Activated CD4-positive, alpha-beta T cell treated with anti-CD3 and anti-CD28 coated beads, Interleukin-2, amount 10 ng/mL, durations not matched to agents 24 days and 14 days (primary cell): ENCODE measurements around the gene KCNH5. TPM values are rescaled to one million over a fixed set of nuclear protein-coding genes. Genes with fewer than 3 reads are reported as not detected.

Experiments used
- DNase-seq: peaks from one replicate; pipeline ENCODE4 v3.0.0; 2022
- H3K27ac Mint-ChIP-seq: one replicate; pipeline ENCODE4 v1.8.0; 2022; ENCODE audit warnings: mild to moderate bottlenecking, mixed read lengths
- H3K27me3 Mint-ChIP-seq: one replicate; pipeline ENCODE4 v1.8.0; 2022; ENCODE audit warnings: mixed read lengths
- H3K36me3 Mint-ChIP-seq: one replicate; pipeline ENCODE4 v1.8.0; 2022; ENCODE audit warnings: low read depth, mild to moderate bottlenecking, mixed read lengths
- H3K4me1 Mint-ChIP-seq: one replicate; pipeline ENCODE4 v1.8.0; 2021; ENCODE audit warnings: mixed read lengths
- H3K4me3 Mint-ChIP-seq: one replicate; pipeline ENCODE4 v1.8.0; 2022; ENCODE audit warnings: mild to moderate bottlenecking, moderate library complexity, mixed read lengths
- H3K9me3 Mint-ChIP-seq: one replicate; pipeline ENCODE4 v1.8.0; 2021; ENCODE audit warnings: mixed read lengths
- intact Hi-C: fragments of 100-400 bp; cut with micrococcal nuclease; formaldehyde crosslinking; loops from one replicate; pipeline ENCODE4 v1.15.1; 2023
- total RNA-seq: library from RNA; stranded (reverse); gene quantifications from 2 replicates; pipeline ENCODE4 v1.2.3, GENCODE V29; 2022

The KCNH5 gene
- total RNA-seq, 1 donor from 2014 or later, result not detected

DNA sequence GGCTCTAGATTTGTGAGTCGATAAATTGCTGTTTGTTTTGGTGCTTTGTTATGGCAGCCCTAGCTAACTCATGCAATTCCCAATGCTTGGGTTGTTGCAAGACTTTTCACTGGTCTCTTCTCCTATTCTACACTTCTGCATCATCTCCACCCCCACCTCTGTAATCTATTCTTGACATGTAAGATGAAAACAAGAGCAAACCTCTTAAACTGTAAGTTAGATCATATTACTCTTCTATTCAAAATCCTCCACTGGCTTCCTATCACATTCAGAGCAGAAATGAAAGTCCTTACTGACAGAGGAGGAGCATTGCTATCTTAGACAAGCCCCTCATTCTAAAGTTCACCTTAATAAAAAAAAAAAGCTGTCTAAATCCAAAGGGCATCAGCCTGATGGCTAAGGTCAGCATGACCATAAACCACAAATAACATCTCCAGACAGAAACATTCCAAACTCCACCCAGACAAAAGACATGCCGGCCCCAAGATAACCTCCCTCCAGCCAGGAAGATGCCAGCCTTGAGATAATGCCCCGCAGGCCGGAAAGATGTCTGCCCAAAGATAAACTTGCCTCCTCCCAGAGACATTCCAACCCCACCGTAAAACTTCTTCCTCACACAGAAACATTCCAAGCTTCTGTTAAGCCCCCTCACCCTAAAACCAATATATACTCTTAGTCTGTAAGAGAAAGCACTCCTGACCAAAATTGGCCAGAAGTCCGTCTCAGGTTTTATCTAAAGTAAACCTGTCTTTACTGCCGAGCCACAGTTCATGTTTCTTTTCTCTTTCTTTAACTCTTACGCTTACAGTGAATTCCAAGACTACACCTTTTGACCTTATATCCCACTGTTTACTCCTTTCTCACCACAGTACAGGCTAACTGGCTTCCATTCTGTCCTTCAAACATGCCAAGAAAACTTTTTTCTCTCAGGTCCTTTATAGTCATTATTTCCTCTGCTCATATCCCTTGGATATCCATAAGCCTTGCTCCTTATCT lies 308.9 kb downstream of the KCNH5 start:
- intact Hi-C loops, result no loop called here
- Mint-ChIP-seq H3K4me1 (no peaks in the 10 kb centered on the region), H3K9me3 (no peaks in the 10 kb centered on the region), H3K4me3 (no peak overlapping the region), H3K27ac (no peak overlapping the region), H3K36me3 (no peaks in the 10 kb centered on the region), H3K27me3 (no peaks in the 10 kb centered on the region)
- no peak for DNase-seq

DNA sequence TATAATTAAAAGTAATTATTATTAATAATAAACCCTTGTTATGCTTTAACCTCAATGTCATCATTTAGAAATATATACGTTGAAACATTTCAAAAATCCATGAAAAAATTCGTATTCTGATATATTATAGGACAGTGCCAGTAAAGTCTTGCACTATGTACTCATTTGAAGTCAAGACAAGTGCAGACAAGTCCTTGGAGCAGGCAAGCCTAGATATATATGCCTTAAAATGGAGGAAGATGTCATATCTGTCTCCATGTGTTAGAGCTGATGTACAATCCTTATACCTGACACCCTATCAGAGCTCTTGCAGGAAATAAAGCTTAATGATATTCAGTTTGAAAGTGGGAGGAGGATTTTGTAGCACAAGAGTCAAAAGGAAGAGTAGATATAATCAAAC lies 310.4 kb downstream of the KCNH5 start:
- Mint-ChIP-seq H3K27ac (no peak overlapping the region), H3K4me1 (no peaks in the 10 kb centered on the region), H3K4me3 (no peak overlapping the region), H3K9me3 (no peaks in the 10 kb centered on the region), H3K36me3 (no peaks in the 10 kb centered on the region), H3K27me3 (no peaks in the 10 kb centered on the region)
- intact Hi-C loops, result no loop called here
- no peak for DNase-seq

DNA sequence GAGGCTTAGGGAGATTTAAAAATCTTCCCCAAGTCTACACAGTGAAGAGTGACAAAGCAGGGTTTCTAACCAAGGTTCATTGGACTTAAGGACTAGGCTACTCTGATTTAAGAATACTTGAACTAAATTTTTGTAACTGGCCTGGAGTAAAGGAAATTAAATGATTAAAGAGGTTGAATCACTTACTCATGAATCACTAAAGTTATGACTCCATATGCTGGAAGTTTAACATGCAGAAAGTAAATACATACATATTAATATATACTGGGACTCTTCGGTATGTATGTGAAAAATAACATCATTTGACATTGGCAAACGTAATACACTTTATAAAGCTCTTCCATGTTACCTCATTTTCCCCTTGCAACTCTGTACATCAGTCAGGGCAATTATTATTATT lies 322.9 kb downstream of the KCNH5 start:
- H3K27me3 Mint-ChIP-seq, result no peaks in the 10 kb centered on the region
- intact Hi-C loops, result no loop called here
- no peak overlapping the region for H3K27ac Mint-ChIP-seq
- no peak overlapping the region for H3K4me3 Mint-ChIP-seq
- DNase-seq, result no peak
- H3K9me3 Mint-ChIP-seq, result peaks cover 3% of the 10 kb centered on the region
- no peaks in the 10 kb centered on the region for H3K4me1 Mint-ChIP-seq
- H3K36me3 Mint-ChIP-seq, result no peaks in the 10 kb centered on the region

DNA sequence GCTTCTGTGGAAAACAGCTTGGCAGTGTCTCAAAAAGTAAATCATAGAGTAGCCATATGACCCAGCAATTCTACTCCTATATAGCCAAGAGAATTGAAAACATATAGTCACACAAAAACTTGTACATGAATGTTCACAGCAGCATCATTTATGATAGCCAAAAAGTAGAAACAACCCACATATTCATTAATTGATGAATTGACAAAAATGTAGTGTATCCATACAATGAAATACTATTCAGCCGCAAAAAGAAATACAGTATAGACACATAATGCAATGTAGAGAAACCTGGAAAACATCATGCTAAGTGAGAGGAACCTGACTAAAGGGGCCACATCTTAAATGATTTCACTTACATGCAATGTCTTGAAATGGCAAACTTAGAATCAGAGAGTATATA lies 326.6 kb downstream of the KCNH5 start:
- Mint-ChIP-seq H3K4me3 (no peak overlapping the region), H3K4me1 (no peaks in the 10 kb centered on the region), H3K27me3 (no peaks in the 10 kb centered on the region), H3K9me3 (peaks cover 3% of the 10 kb centered on the region), H3K36me3 (no peaks in the 10 kb centered on the region), H3K27ac (no peak overlapping the region)
- DNase-seq, result no peak
- intact Hi-C loops, result no loop called here

DNA sequence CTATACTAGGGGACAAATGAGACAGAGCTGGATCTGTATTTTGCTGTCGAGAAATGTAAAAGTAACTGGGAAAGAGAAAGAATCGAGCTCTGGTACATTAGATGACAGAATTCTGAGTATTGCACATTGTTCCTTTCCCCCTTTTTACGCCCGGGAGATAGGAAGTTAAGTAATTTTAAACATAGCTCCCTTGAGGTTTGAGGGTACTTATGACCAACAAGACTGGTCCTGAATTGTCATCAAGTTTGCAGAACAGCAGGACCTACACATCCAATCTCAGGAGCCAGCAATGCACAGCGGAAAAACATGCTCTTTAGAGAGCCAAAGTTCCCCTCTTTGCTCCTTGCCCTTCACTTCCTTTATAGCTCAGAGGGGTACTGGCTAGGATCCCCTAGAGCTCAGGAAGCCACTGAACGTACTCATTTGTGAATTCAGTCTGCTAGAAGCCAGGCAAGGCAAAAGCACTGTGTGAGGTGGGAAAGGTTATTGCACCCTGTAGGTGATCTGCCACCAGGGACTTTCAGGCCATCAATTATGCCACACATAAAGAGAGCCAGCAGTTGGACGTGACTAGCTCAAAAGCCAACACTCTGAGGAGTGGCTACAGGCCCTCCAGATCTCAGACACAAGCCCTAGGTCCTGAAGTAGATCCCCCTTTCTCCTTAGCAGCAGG lies 333.8 kb downstream of the KCNH5 start:
- H3K9me3 Mint-ChIP-seq, result no peaks in the 10 kb centered on the region
- no peak overlapping the region for H3K4me3 Mint-ChIP-seq
- H3K27me3 Mint-ChIP-seq, result no peaks in the 10 kb centered on the region
- intact Hi-C loops, result no loop called here
- no peaks in the 10 kb centered on the region for H3K36me3 Mint-ChIP-seq
- H3K4me1 Mint-ChIP-seq, result no peaks in the 10 kb centered on the region
- no peak overlapping the region for H3K27ac Mint-ChIP-seq
- no peak for DNase-seq

DNA sequence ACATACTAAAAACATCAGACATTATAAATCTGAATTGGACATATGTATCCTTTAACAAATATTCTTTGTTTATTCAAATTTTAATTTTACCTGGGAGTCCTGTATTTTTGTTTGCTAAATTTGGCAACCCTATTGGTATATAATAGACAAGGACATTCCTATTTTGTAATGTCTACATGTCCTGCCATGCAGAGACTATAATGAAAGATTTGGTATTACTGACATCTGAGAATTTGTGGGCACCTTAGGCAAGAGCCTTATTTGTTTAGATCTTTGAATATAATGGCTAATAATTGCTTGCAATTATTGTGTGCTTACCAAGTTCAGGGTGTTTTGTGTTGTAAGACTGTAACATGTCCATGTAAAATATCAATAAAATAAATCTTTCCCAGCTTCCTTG lies 334.4 kb downstream of the KCNH5 start:
- H3K9me3 Mint-ChIP-seq, result no peaks in the 10 kb centered on the region

DNA sequence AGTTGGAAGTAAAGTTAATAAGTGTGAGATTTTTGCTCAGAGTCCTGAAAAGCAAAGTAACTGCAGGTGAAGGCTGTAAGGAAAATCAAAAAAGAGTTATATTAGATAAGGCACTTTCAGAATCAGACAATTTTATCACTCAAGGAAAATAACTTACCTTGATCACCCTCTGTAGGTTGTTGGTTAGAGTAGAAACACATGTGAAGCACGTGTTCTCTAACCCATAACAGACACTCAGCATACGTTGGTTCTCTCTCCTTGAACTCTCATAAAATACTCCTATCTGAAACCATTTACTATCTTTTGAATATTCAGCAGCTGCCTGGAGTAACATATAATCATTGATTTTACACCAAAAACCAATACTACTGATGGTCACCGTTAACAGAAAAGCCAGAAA lies 335.5 kb downstream of the KCNH5 start:
- H3K4me3 Mint-ChIP-seq, result no peak overlapping the region
- intact Hi-C loops, result no loop called here
- no peaks in the 10 kb centered on the region for H3K36me3 Mint-ChIP-seq
- no peak overlapping the region for H3K27ac Mint-ChIP-seq
- DNase-seq, result no peak
- no peaks in the 10 kb centered on the region for H3K4me1 Mint-ChIP-seq
- no peaks in the 10 kb centered on the region for H3K9me3 Mint-ChIP-seq
- H3K27me3 Mint-ChIP-seq, result no peaks in the 10 kb centered on the region

More for the DNA sequence above, 334.4 kb downstream of the KCNH5 start:
- Mint-ChIP-seq H3K36me3 (no peaks in the 10 kb centered on the region), H3K4me3 (no peak overlapping the region), H3K4me1 (no peaks in the 10 kb centered on the region), H3K27me3 (no peaks in the 10 kb centered on the region), H3K27ac (no peak overlapping the region)
- intact Hi-C loops, result no loop called here
- DNase-seq, result no peak

DNA sequence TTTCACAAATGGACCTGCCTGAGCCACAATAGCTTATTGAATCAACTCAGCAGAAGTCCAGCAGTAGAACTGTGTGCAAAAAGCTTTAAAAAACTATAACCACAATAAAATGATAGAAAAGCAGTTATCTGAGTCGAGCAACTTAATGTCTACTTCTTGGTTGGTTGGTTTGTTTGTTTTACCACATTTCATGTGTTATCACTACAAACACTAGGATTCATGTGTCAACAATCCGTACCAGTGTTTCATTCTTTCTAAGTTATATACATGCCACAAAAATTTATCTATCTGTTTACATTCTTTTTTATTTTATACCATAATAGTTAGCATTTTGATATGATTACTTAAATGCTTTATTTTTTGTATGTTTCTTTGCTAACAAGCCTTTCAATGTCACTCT lies 339.0 kb downstream of the KCNH5 start:
- Mint-ChIP-seq H3K27me3 (no peaks in the 10 kb centered on the region), H3K36me3 (no peaks in the 10 kb centered on the region), H3K4me3 (no peak overlapping the region), H3K4me1 (no peaks in the 10 kb centered on the region), H3K27ac (no peak overlapping the region), H3K9me3 (no peaks in the 10 kb centered on the region)
- intact Hi-C loops, result no loop called here
- no peak for DNase-seq

DNA sequence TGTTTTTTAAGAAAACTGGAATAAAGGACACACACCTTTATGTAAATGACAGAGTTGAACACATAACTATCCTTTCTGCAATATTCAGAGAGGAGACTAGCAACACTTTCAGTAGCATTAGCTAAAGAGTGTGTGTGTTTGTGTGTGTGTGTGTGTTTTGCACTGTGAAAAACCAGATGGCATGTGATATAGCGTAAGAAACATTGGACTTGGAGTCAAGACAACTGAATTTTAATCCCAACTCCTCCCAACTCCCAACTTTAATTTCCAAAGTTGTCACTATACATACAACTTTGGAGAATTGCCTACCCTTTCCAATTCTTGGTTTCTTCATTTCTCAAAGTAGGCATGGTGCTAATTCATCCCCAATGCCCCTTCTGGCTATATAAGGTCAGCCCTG lies 347.8 kb downstream of the KCNH5 start:
- Mint-ChIP-seq H3K4me3 (no peak overlapping the region), H3K27ac (no peak overlapping the region), H3K27me3 (no peaks in the 10 kb centered on the region), H3K4me1 (no peaks in the 10 kb centered on the region), H3K9me3 (no peaks in the 10 kb centered on the region), H3K36me3 (no peaks in the 10 kb centered on the region)
- no peak for DNase-seq
- intact Hi-C loops, result no loop called here

DNA sequence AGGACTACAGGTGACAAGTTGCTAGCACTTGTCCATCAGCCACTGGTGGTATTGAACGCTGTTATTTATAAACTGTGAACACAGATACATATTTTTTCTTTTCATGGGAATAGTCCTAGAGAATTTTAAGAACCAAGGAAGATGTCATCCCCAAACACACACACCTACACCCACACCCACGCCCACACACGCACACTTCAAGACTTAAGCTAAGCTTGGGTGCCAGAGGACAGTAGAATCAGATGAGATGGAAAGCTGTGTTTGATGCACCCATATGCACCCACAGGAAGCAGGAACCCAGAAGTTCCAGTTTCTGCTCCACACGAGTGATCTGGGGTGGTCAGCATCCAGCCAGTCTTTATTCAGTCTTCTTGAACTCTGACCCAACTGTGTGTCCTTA lies 348.3 kb downstream of the KCNH5 start:
- Mint-ChIP-seq H3K4me3 (no peak overlapping the region), H3K27ac (no peak overlapping the region), H3K36me3 (no peaks in the 10 kb centered on the region), H3K4me1 (no peaks in the 10 kb centered on the region), H3K27me3 (no peaks in the 10 kb centered on the region), H3K9me3 (no peaks in the 10 kb centered on the region)
- DNase-seq, result no peak
- intact Hi-C loops, result no loop called here

DNA sequence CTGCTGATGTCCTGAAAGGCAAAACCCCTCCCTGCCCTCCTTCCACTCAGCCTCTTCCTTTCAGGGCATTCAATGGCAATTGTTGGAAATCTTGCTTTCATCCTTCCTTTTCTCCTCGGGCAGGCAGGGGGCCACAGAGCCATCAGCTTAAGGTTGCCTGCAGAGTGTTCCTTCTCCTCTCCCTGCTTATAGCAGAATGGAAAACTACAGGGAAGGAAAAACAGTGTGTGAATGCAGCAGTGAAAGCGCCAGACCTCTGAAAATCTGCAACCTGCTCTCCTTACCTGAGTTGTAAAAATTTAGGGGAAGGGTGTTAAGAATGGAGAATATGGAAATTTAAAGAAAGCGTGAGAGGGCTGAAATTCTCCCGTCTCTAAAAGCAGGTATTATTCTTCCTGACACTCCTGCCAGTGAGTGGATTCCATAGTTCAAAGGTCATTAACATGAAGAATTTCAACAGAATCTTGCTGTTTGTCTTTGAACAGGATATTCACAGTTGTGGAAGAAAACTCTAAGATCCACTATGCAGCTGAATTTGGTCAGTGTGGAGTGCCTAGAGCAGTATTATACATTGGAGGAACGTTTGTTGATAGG lies 348.8 kb downstream of the KCNH5 start:
- H3K27ac Mint-ChIP-seq, result no peak overlapping the region
- H3K27me3 Mint-ChIP-seq, result no peaks in the 10 kb centered on the region
- no peak overlapping the region for H3K4me3 Mint-ChIP-seq
- H3K9me3 Mint-ChIP-seq, result no peaks in the 10 kb centered on the region
- no peaks in the 10 kb centered on the region for H3K36me3 Mint-ChIP-seq
- no peaks in the 10 kb centered on the region for H3K4me1 Mint-ChIP-seq
- intact Hi-C loops, result no loop called here
- DNase-seq, result no peak

DNA sequence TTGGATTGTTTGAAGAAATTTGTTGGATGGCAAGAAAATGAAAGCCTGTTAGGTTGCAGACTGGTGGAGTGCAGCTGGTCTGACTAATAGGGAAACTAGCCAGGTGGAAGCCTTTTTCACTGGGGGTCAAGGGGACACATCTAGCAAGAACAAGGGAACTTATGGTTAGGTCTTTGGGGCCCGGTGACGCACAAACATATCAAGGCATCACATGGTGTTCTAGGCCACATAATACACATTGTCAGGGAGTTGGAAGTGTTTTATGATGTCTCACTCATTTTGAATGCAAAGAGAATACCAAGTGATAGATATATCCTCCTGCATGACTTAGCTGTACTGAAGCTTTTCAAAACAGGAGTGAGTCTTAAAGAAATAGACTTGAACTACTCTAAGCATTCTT lies 351.2 kb downstream of the KCNH5 start:
- Mint-ChIP-seq H3K27ac (no peak overlapping the region), H3K4me3 (no peak overlapping the region), H3K27me3 (no peaks in the 10 kb centered on the region), H3K9me3 (no peaks in the 10 kb centered on the region), H3K4me1 (no peaks in the 10 kb centered on the region), H3K36me3 (no peaks in the 10 kb centered on the region)
- intact Hi-C loops, result no loop called here
- no peak for DNase-seq

DNA sequence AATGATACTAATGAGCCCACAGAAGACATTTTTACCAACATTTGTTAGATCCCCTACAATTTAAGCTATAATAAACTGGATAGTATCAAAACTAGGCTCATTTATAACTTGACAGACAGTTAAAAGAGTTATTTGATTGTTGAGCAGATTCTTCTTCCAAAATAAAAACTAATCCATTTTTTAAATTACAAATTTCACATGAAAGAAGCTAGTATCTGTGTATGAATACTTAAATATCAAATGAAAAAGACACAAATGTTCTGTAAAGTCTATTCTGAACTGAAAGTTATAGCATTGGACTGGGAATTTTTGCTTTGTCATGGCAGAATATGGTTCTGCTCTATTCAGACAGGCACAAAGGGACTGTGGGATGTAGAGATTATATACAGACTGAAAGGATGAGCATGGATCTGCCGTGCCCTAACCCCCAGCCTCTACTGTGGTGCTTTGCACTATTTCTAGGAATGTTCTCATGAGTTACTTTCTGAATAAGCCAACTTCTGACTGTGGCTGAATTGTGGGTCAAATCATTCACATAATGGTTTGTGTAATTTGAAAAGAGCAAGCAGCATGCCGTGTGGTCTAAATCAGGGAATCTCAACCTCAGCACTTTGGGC lies 352.7 kb downstream of the KCNH5 start:
- intact Hi-C loops, result no loop called here
- H3K4me1 Mint-ChIP-seq, result no peaks in the 10 kb centered on the region
- no peak overlapping the region for H3K4me3 Mint-ChIP-seq
- H3K36me3 Mint-ChIP-seq, result no peaks in the 10 kb centered on the region
- no peaks in the 10 kb centered on the region for H3K27me3 Mint-ChIP-seq
- H3K9me3 Mint-ChIP-seq, result no peaks in the 10 kb centered on the region
- H3K27ac Mint-ChIP-seq, result no peak overlapping the region
- DNase-seq, result no peak
